HEK293 (cell line): ENCODE data around the gene FGF9.

ENCODE experiments used
- CTCF ChIA-PET: fragments of 350-600 bp; formaldehyde crosslinking; extraction: SDS; loops from one replicate; lab custom pipeline; 2021; ENCODE audit warnings: antibody characterized with exemption; lab: Yijun Ruan, JAX
- POLR2A ChIA-PET: fragments of 300-600 bp; formaldehyde crosslinking; extraction: SDS; loops from one replicate; lab custom pipeline; 2020; ENCODE audit warnings: antibody characterized with exemption, inconsistent platforms; lab: Yijun Ruan, JAX
- H3K27ac ChIP-seq: fragments of 200-500 bp; sonication (Bioruptor generic); 2 replicates; pipeline ENCODE4 v1.5.1; 2014; ENCODE audit warnings: low read depth, low read length, control low read depth, inconsistent platforms; ENCODE audit errors: extremely low read depth
- H3K36me3 ChIP-seq, 2 experiments: fragments of 200-500 bp in 1 of 2; sonication (Bioruptor generic) in 1 of 2; 1 replicate in 1 of 2; 2 replicates in 1 of 2; pipeline ENCODE4 v1.5.1; 2014 to 2017; ENCODE audit warnings: inconsistent platforms in 2 of 2, low read length in 2 of 2; ENCODE audit not compliant: control insufficient read depth in 2 of 2, insufficient read depth in 1 of 2
- H3K4me1 ChIP-seq: fragments of 200-500 bp; sonication (Bioruptor generic); 2 replicates; pipeline ENCODE4 v1.5.1; 2014; ENCODE audit warnings: mild to moderate bottlenecking, low read length, inconsistent platforms; ENCODE audit not compliant: control insufficient read depth, insufficient read depth
- H3K4me3 ChIP-seq: 2 replicates; pipeline ENCODE4 v1.5.1; 2011; ENCODE audit warnings: low read depth, mild to moderate bottlenecking, control low read depth, low read length, moderate library complexity
- H3K9me3 ChIP-seq: fragments of 200-500 bp; sonication (Bioruptor generic); 2 replicates; pipeline ENCODE4 v1.5.1; 2014; ENCODE audit warnings: low read depth, low read length, inconsistent platforms; ENCODE audit not compliant: control insufficient read depth, insufficient read depth
- KLF10 ChIP-seq: fragments of 450-650 bp; IDR thresholded peaks from 2 replicates; pipeline ENCODE4 v1.5.1; 2018; ENCODE audit warnings: missing biosample characterization, mild to moderate bottlenecking, missing genetic modification characterization
- MEIS1 ChIP-seq: sonication (generic); formaldehyde crosslinking; IDR thresholded peaks from 2 replicates; pipeline ENCODE4 v1.8.1; 2022; ENCODE audit warnings: missing genetic modification reagents, mild to moderate bottlenecking, borderline replicate concordance
- PATZ1 ChIP-seq: fragments of 450-650 bp; formaldehyde crosslinking; IDR thresholded peaks from 2 replicates; pipeline ENCODE4 v1.5.1; 2016; ENCODE audit warnings: missing biosample characterization, missing genetic modification characterization
- PRDM6 ChIP-seq: fragments of 450-650 bp; formaldehyde crosslinking; IDR thresholded peaks from 2 replicates; pipeline ENCODE4 v1.5.1; 2017; ENCODE audit warnings: missing biosample characterization, missing genetic modification characterization
- SALL2 ChIP-seq: fragments of 450-650 bp; formaldehyde crosslinking; IDR thresholded peaks from 2 replicates; pipeline ENCODE4 v1.5.0; 2017; ENCODE audit warnings: missing biosample characterization, mild to moderate bottlenecking, missing genetic modification characterization, borderline replicate concordance
- SETDB1 ChIP-seq: IDR thresholded peaks from one replicate; pipeline ENCODE4 v1.6.1; 2017; ENCODE audit warnings: mild to moderate bottlenecking, low read length, moderate library complexity, mixed read lengths; ENCODE audit not compliant: insufficient read length
- ZBTB7A ChIP-seq: fragments of 450-650 bp; formaldehyde crosslinking; IDR thresholded peaks from 2 replicates; pipeline ENCODE4 v1.5.1; 2016; ENCODE audit warnings: low read depth, missing biosample characterization, missing genetic modification characterization
- ZNF114 ChIP-seq: fragments of 450-650 bp; formaldehyde crosslinking; IDR thresholded peaks from 2 replicates; pipeline ENCODE4 v1.5.0; 2017; ENCODE audit warnings: missing biosample characterization, missing genetic modification characterization
- ZNF121 ChIP-seq: fragments of 450-650 bp; formaldehyde crosslinking; IDR thresholded peaks from 2 replicates; pipeline ENCODE4 v1.5.1; 2016; ENCODE audit warnings: missing biosample characterization, missing genetic modification characterization
- ZNF169 ChIP-seq: fragments of 450-650 bp; formaldehyde crosslinking; IDR thresholded peaks from 2 replicates; pipeline ENCODE4 v1.5.1; 2016; ENCODE audit warnings: missing biosample characterization, missing genetic modification characterization
- ZNF223 ChIP-seq: fragments of 450-650 bp; formaldehyde crosslinking; IDR thresholded peaks from 2 replicates; pipeline ENCODE4 v1.5.1; 2016; ENCODE audit warnings: missing biosample characterization, missing genetic modification characterization
- ZNF248 ChIP-seq: fragments of 450-650 bp; formaldehyde crosslinking; IDR thresholded peaks from 2 replicates; pipeline ENCODE4 v1.5.1; 2017; ENCODE audit warnings: missing biosample characterization, missing genetic modification characterization
- ZNF26 ChIP-seq: fragments of 450-650 bp; formaldehyde crosslinking; IDR thresholded peaks from 2 replicates; pipeline ENCODE4 v1.5.1; 2016; ENCODE audit warnings: missing biosample characterization, missing genetic modification characterization
- ZNF311 ChIP-seq: fragments of 450-650 bp; formaldehyde crosslinking; IDR thresholded peaks from 2 replicates; pipeline ENCODE4 v1.5.1; 2017; ENCODE audit warnings: missing biosample characterization, missing genetic modification characterization, borderline replicate concordance
- ZNF354C ChIP-seq: fragments of 450-650 bp; formaldehyde crosslinking; IDR thresholded peaks from 2 replicates; pipeline ENCODE4 v1.5.1; 2016; ENCODE audit warnings: missing biosample characterization, missing genetic modification characterization, low read depth, borderline replicate concordance
- ZNF510 ChIP-seq: fragments of 450-650 bp; formaldehyde crosslinking; IDR thresholded peaks from 2 replicates; pipeline ENCODE4 v1.5.1; 2018; ENCODE audit warnings: mild to moderate bottlenecking, missing genetic modification characterization, missing biosample characterization; ENCODE audit not compliant: insufficient replicate concordance
- ZNF529 ChIP-seq: fragments of 450-650 bp; formaldehyde crosslinking; IDR thresholded peaks from 2 replicates; pipeline ENCODE4 v1.5.1; 2017; ENCODE audit warnings: missing genetic modification characterization, missing biosample characterization; ENCODE audit not compliant: insufficient replicate concordance
- ZNF549 ChIP-seq: fragments of 450-650 bp; IDR thresholded peaks from 2 replicates; pipeline ENCODE4 v1.5.1; 2018; ENCODE audit warnings: missing biosample characterization, missing genetic modification characterization, mild to moderate bottlenecking, inconsistent platforms, moderate library complexity
- ZNF670 ChIP-seq: fragments of 450-650 bp; formaldehyde crosslinking; IDR thresholded peaks from 2 replicates; pipeline ENCODE4 v1.5.1; 2016; ENCODE audit warnings: missing biosample characterization, missing genetic modification characterization, low read depth
- ZNF830 ChIP-seq: fragments of 450-650 bp; IDR thresholded peaks from 2 replicates; pipeline ENCODE4 v1.5.0; 2018; ENCODE audit warnings: missing biosample characterization, missing genetic modification characterization, low read depth, mild to moderate bottlenecking, moderate library complexity

The FGF9 gene

GRCh38 chr13:21742096-21742495 is 71.2 kb downstream of the FGF9 start:
- Histone ChIP-seq H3K9me3 (no peaks in the 10 kb centered on the region), H3K4me1 (no peaks in the 10 kb centered on the region), H3K36me3 (no peaks in the 10 kb centered on the region), H3K27ac (no peak overlapping the region), H3K4me3 (no peak overlapping the region)
- POLR2A ChIA-PET: no interaction called here
- no peak for TF ChIP-seq ZNF529
- CTCF ChIA-PET: no interaction called here

- no peaks in the 10 kb centered on the region for H3K4me1 ChIP-seq
- no peak for TF ChIP-seq ZNF311 (tag by site-specific recombination)
- no peak for TF ChIP-seq KLF10 (tag by site-specific recombination)
- CTCF ChIA-PET: no interaction called here
- no peaks in the 10 kb centered on the region for H3K9me3 ChIP-seq
- no peaks in the 10 kb centered on the region for H3K36me3 ChIP-seq
- H3K4me3 ChIP-seq: no peak overlapping the region
- POLR2A ChIA-PET: no interaction called here
- H3K27ac ChIP-seq: no peak overlapping the region
Observed at GRCh38 chr13:21744149-21744548, 73.3 kb downstream of the FGF9 start.

GRCh38 chr13:21745307-21745706 is 74.4 kb downstream of the FGF9 start:
- POLR2A ChIA-PET: no interaction called here
- Histone ChIP-seq H3K4me1 (no peaks in the 10 kb centered on the region), H3K9me3 (no peaks in the 10 kb centered on the region), H3K36me3 (no peaks in the 10 kb centered on the region), H3K4me3 (no peak overlapping the region), H3K27ac (no peak overlapping the region)
- TF ChIP-seq SETDB1 (no peak), ZBTB7A (no peak), ZNF670 (no peak), PRDM6 (tag by site-specific recombination) (no peak), ZNF354C (no peak), ZNF114 (tag by site-specific recombination) (no peak), ZNF26 (tag by site-specific recombination) (no peak), ZNF248 (tag by site-specific recombination) (no peak), SALL2 (tag by site-specific recombination) (no peak), ZNF510 (tag by site-specific recombination) (no peak), ZNF169 (tag by site-specific recombination) (no peak), ZNF223 (no peak), ZNF830 (tag by site-specific recombination) (no peak), ZNF121 (tag by site-specific recombination) (no peak), ZNF549 (tag by site-specific recombination) (no peak), MEIS1 (no peak), PATZ1 (tag by site-specific recombination) (no peak)
- CTCF ChIA-PET: no interaction called here
